WTC11 (cell line): ENCODE results near the gene GTF2H4. TPM values are rescaled to one million over a fixed set of nuclear protein-coding genes. Genes with fewer than 3 reads are reported as not detected.
"Not testable (repeated sequence)": the region's sequence is repeated elsewhere in the genome, so short reads cannot be mapped to it uniquely, and the experiment has no call there.

Experiments used
- ATAC-seq: fragments of 200-7000 bp; cut with Tn5 transposase; 2 replicates; pipeline ENCODE4 v1.10.0; 2021; ENCODE audit warnings: mild to moderate bottlenecking, moderate library complexity
- CTCF ChIA-PET: fragments of 300-600 bp; sonication (Branson Sonifier 250); formaldehyde crosslinking; loops from one replicate; lab custom pipeline; 2021; ENCODE audit warnings: antibody characterized with exemption; lab: Charles Lee
- POLR2A ChIA-PET: fragments of 350-600 bp; sonication (Branson Sonifier 250); formaldehyde crosslinking; loops from one replicate; lab custom pipeline; 2021; ENCODE audit warnings: antibody characterized with exemption; lab: Charles Lee
- DNase-seq: peaks from one replicate; pipeline ENCODE4 v3.0.0; 2021; ENCODE audit warnings: low spot score
- H3K27ac Mint-ChIP-seq: 2 replicates; pipeline ENCODE4 v1.8.0; 2021; ENCODE audit warnings: mixed read lengths
- H3K27me3 Mint-ChIP-seq: 2 replicates; pipeline ENCODE4 v1.8.0; 2021; ENCODE audit warnings: low read depth, mild to moderate bottlenecking, moderate library complexity, mixed read lengths
- H3K36me3 Mint-ChIP-seq: 2 replicates; pipeline ENCODE4 v1.8.0; 2021; ENCODE audit warnings: mixed read lengths
- H3K4me1 Mint-ChIP-seq: 2 replicates; pipeline ENCODE4 v1.8.0; 2022; ENCODE audit warnings: mixed read lengths
- H3K4me3 Mint-ChIP-seq: 2 replicates; pipeline ENCODE4 v1.8.0; 2021; ENCODE audit warnings: mild to moderate bottlenecking, moderate library complexity, mixed read lengths
- H3K9me3 Mint-ChIP-seq: 2 replicates; pipeline ENCODE4 v1.8.0; 2021; ENCODE audit warnings: mixed read lengths
- ETV6 ChIP-seq: sonication (generic); formaldehyde crosslinking; IDR thresholded peaks from 2 replicates; pipeline ENCODE4 v1.8.1; 2022; ENCODE audit warnings: mild to moderate bottlenecking, missing genetic modification reagents
- FOXK1 ChIP-seq: sonication (generic); formaldehyde crosslinking; IDR thresholded peaks from 2 replicates; pipeline ENCODE4 v1.8.0; 2022; ENCODE audit warnings: mild to moderate bottlenecking, moderate library complexity, missing genetic modification reagents
- NR2C2 ChIP-seq: sonication (generic); formaldehyde crosslinking; IDR thresholded peaks from 2 replicates; pipeline ENCODE4 v1.8.0; 2022; ENCODE audit warnings: mild to moderate bottlenecking, missing genetic modification reagents
- OVOL2 ChIP-seq: fragments of 250-450 bp; sonication (Bioruptor Pico); IDR thresholded peaks from 2 replicates; pipeline ENCODE4 v1.9.0; 2021; ENCODE audit warnings: mild to moderate bottlenecking, borderline replicate concordance
- ZNF219 ChIP-seq: sonication (generic); formaldehyde crosslinking; IDR thresholded peaks from 2 replicates; pipeline ENCODE4 v1.8.0; 2023; ENCODE audit warnings: missing genetic modification reagents, mild to moderate bottlenecking, borderline replicate concordance
- ZNF232 ChIP-seq: sonication (generic); formaldehyde crosslinking; IDR thresholded peaks from 2 replicates; pipeline ENCODE4 v1.8.0; 2022; ENCODE audit warnings: mild to moderate bottlenecking, missing genetic modification reagents
- total RNA-seq: library from RNA; stranded (reverse); gene quantifications from 3 replicates; pipeline ENCODE4 v1.2.3, GENCODE V29; 2021
- TF ChIP-seq, protein P1 (sequence below): sonication (generic); formaldehyde crosslinking; IDR thresholded peaks from 2 replicates; pipeline ENCODE4 v1.8.1; 2023; ENCODE audit warnings: mild to moderate bottlenecking, moderate library complexity, missing genetic modification reagents
- TF ChIP-seq, protein P2 (sequence below): sonication (generic); formaldehyde crosslinking; IDR thresholded peaks from 2 replicates; pipeline ENCODE4 v1.8.1; 2023; ENCODE audit warnings: mild to moderate bottlenecking, missing genetic modification reagents, moderate library complexity
- TF ChIP-seq, protein P3 (sequence below): sonication (generic); formaldehyde crosslinking; IDR thresholded peaks from 2 replicates; pipeline ENCODE4 v1.8.0; 2022; ENCODE audit warnings: missing genetic modification reagents

The GTF2H4 gene
- total RNA-seq, 1 experiment from 2014 or later = 49.2 TPM

DNA sequence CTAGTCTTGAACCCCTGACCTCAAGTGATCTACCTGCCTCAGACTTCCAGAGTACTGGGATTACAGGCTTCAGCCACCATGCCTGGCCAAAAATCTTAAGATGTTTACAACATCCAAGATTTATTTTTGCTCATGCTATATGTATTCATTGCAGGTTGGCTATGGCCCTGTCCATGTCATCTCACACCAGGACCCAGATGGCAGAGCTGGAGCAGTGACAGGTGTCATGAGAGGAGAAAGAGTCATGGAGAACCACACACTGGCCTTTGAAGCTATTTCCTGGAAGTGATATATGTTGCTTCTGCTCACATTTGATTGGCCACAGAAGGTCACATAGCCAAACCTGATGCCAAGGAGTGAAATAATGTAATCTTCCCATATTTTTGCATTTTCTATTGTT, 37.5 kb upstream of the GTF2H4 start (continued):
- TF ChIP-seq OVOL2 (CRISPR knock-in tag) = no peak
- TF ChIP-seq, protein P1, sequence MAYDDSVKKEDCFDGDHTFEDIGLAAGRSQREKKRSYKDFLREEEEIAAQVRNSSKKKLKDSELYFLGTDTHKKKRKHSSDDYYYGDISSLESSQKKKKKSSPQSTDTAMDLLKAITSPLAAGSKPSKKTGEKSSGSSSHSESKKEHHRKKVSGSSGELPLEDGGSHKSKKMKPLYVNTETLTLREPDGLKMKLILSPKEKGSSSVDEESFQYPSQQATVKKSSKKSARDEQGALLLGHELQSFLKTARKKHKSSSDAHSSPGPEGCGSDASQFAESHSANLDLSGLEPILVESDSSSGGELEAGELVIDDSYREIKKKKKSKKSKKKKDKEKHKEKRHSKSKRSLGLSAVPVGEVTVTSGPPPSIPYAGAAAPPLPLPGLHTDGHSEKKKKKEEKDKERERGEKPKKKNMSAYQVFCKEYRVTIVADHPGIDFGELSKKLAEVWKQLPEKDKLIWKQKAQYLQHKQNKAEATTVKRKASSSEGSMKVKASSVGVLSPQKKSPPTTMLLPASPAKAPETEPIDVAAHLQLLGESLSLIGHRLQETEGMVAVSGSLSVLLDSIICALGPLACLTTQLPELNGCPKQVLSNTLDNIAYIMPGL = no peak
- no peak for TF ChIP-seq ZNF219 (CRISPR knock-in tag)
- TF ChIP-seq ZNF232 = no peak
- TF ChIP-seq, all 79 proteins: peak for 0

DNA sequence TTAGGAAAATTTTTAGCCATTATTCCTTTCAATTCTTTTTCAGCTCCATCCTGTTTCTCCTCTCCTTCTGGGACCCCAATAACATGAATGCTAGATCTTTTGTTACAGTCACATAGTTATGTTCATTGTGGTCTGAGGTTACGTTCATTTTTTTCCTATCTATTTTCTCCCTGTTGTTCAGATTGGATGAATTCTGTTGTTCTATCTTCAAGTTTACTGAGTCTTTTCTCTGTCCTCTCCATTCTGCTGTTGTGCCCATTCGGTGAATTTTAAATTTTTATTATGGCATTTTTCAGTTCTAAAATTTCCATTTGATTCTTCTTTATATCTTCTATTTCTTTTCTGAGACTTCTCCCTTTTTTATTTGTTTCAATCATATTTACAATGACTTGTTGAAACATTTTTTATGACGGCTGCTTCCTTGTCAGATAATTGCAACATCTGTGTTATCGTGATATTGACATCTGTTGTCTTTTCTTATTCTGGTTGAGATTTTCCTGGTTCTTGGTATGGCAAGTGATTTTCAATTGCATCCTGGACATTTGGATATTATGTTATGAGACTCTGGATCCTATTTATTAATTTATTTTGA, 36.3 kb upstream of the GTF2H4 start:
- no peak for DNase-seq
- Mint-ChIP-seq H3K4me3 (no peak overlapping the region), H3K27me3 (peaks cover 23% of the 10 kb centered on the region), H3K4me1 (peaks cover 15% of the 10 kb centered on the region), H3K27ac (no peak overlapping the region), H3K36me3 (peaks cover 62% of the 10 kb centered on the region), H3K9me3 (peaks cover 67% of the 10 kb centered on the region)
- no peak for TF ChIP-seq FOXK1 (CRISPR knock-in tag)
- TF ChIP-seq, protein P2, sequence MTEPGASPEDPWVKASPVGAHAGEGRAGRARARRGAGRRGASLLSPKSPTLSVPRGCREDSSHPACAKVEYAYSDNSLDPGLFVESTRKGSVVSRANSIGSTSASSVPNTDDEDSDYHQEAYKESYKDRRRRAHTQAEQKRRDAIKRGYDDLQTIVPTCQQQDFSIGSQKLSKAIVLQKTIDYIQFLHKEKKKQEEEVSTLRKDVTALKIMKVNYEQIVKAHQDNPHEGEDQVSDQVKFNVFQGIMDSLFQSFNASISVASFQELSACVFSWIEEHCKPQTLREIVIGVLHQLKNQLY (CRISPR knock-in tag) = no peak
- TF ChIP-seq, protein P3, sequence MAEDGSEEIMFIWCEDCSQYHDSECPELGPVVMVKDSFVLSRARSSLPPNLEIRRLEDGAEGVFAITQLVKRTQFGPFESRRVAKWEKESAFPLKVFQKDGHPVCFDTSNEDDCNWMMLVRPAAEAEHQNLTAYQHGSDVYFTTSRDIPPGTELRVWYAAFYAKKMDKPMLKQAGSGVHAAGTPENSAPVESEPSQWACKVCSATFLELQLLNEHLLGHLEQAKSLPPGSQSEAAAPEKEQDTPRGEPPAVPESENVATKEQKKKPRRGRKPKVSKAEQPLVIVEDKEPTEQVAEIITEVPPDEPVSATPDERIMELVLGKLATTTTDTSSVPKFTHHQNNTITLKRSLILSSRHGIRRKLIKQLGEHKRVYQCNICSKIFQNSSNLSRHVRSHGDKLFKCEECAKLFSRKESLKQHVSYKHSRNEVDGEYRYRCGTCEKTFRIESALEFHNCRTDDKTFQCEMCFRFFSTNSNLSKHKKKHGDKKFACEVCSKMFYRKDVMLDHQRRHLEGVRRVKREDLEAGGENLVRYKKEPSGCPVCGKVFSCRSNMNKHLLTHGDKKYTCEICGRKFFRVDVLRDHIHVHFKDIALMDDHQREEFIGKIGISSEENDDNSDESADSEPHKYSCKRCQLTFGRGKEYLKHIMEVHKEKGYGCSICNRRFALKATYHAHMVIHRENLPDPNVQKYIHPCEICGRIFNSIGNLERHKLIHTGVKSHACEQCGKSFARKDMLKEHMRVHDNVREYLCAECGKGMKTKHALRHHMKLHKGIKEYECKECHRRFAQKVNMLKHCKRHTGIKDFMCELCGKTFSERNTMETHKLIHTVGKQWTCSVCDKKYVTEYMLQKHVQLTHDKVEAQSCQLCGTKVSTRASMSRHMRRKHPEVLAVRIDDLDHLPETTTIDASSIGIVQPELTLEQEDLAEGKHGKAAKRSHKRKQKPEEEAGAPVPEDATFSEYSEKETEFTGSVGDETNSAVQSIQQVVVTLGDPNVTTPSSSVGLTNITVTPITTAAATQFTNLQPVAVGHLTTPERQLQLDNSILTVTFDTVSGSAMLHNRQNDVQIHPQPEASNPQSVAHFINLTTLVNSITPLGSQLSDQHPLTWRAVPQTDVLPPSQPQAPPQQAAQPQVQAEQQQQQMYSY (CRISPR knock-in tag) = no peak
- ChIA-PET POLR2A (no interaction called here), CTCF (interaction anchor here (1.5 kb wide), 1 partner anchor 43 kb away, joined by 3 read pairs; no protein-coding TSS in a partner anchor)
- ATAC-seq = no peak

DNA sequence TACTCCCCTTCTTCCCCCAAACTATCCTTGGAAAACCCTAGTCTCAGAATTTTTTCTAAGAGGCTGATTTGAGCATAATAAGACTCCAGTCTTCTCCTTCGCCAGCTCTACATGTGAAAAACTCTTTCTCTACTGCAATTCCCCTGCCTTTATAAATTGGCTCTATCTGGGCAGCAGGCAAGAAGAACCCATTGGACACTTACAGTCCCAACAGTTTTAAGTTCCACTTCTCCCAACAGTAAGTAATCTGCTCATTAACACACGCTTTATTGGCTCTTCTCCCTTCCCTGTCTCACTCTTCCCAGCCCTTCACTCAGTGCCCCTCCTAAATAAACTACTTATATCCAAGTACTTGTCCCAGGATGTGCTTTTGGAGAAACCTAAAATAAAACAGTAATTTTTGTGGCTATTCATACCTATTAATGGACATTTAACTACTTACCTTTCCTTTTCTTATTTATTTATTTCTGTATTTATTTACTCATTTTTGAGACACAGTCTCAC, 34.8 kb upstream of the GTF2H4 start:
- H3K9me3 Mint-ChIP-seq = peaks cover 58% of the 10 kb centered on the region
- H3K27ac Mint-ChIP-seq = no peak overlapping the region
- ChIA-PET CTCF (interaction anchor here (1.5 kb wide), 1 partner anchor 44 kb away, joined by 3 read pairs; no protein-coding TSS in a partner anchor), POLR2A (no interaction called here)
- peaks cover 54% of the 10 kb centered on the region for H3K36me3 Mint-ChIP-seq
- peaks cover 26% of the 10 kb centered on the region for H3K4me1 Mint-ChIP-seq
- no peak overlapping the region for H3K4me3 Mint-ChIP-seq
- H3K27me3 Mint-ChIP-seq = peaks cover 23% of the 10 kb centered on the region
- DNase-seq (no peak), ATAC-seq (no peak)
- no peak for TF ChIP-seq ETV6 (CRISPR knock-in tag)
- no peak for TF ChIP-seq NR2C2
- TF ChIP-seq, protein P2 (CRISPR knock-in tag) = no peak

DNA sequence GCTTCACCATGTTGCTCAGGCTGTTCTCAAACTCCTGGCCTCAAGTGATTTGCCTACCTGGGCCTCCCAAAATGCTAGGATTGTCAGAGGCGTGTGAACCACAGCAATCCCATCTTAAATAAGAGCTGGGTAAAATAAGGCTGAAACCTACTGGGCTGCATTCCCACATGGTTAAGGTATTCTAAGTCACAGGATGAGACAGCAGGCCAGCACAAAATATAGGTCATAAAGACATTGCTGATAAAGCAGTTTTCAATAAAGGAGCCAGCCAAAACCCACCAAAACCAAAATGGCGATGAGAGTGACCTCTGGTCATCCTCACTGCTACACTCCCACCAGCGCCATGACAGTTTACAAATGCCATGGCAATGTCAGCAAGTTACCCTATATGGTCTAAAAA, 34.2 kb upstream of the GTF2H4 start:
- H3K4me1 Mint-ChIP-seq = peaks cover 31% of the 10 kb centered on the region
- DNase-seq, ATAC-seq, H3K27ac Mint-ChIP-seq, POLR2A ChIA-PET, H3K4me3 Mint-ChIP-seq, CTCF ChIA-PET: not testable (repeated sequence)
- H3K36me3 Mint-ChIP-seq = peaks cover 48% of the 10 kb centered on the region
- H3K27me3 Mint-ChIP-seq = peaks cover 23% of the 10 kb centered on the region
- H3K9me3 Mint-ChIP-seq = peaks cover 52% of the 10 kb centered on the region
